Activated CD8-positive, alpha-beta memory T cell treated with anti-CD3 and anti-CD28 coated beads, Interleukin-2, amount 50 U/mL, for 24 hours (primary cell): ENCODE data around the gene PLCD1.

Experiments used
- DNase-seq: peaks from one replicate; pipeline ENCODE4 v3.0.0-alpha.2; 2020; ENCODE audit errors: extremely low read depth

Gene PLCD1

DNA sequence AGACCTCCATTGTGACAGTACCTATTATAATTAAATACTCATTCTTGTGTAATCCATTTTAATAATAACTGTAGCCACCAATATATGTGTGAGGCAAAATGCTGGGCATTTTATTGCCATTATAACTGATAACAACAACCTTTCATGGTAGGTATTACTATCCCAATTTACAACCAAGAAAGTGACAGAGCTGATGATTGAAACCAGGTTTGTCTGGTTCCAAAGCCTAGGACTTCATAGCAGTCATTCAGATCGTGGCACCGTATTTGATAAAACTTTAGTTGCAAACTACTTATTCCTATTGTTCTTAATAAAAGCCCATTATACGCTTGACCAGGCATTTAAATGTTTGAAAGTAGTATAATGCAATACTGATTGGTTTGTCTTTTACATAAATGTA lies 65.3 kb downstream of the PLCD1 start:
- no peak for DNase-seq

DNA sequence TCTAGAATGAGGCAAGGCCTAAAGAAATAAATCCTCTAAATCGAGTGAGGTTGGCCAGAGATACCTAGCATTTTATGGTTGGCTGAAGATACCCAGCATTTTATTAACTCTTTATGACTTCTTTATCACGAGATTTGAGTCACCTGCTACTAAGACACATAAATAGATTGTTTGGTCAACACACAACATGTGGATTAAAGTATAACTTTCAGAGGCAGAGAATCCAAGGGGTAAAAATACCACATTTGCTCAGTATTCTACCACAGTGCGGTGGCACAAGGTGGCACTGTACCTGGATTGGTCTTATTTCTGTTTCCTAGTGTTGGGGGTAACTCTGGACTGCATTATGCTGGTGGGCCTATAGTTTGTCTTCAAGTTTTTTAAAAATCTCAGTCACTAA lies 65.8 kb downstream of the PLCD1 start:
- DNase-seq: no peak

DNA sequence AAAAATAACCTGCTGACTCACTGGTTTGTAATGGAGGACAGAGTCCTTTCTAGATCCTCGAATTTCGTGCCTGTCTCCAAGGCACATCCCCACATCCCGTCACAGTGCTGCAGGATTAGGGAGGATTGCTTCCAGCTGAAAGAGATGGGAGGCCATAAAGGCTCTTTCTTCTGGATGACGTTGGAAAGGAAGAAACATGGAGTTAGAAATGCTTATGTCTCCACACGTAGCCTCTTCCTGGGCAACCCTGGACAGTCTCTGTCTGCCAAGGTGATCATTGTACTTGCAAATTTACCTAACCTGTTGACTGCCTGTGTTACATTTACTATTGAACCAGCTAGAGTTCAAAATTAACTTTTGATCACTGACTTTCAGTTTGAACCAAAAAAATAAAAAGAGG lies 66.4 kb downstream of the PLCD1 start:
- DNase-seq: no peak

DNA sequence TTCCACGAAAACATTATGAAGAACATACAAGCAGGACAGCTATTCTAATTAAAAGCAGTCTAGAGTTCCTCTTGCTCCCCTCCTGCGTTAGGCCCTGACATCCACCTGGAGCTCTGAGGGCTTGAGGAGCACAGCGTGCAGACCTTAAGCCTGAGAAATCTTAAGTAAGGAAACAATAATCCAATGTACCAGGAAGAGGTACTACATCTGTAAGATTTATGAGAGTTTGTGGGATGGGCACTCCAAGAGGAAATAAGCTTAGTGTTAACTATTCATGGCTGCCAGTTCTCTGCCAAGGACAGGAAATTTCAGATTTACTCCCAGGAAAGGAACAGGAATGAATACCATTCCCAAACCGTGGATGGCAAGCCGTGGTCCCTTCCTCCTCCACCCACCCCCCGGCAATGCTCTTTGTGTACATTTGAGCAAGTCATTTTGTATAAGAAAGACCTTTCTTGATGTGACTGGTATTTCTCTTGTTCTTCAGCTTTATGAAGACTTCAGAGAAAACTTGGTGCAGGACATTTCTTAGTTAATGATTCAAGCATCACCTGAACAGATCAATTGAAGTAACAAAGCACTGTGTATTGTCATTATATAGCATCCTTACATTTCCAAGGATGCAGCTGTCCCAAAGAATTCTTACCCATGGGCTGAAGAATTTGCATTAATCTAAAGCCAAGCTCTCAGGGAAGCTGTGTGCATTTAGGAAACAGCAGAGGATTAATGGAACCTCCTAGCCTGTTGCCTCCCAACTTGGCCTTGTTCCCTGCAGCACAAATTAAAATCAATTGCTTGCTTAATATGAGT lies 67.6 kb downstream of the PLCD1 start:
- no peak for DNase-seq

DNA sequence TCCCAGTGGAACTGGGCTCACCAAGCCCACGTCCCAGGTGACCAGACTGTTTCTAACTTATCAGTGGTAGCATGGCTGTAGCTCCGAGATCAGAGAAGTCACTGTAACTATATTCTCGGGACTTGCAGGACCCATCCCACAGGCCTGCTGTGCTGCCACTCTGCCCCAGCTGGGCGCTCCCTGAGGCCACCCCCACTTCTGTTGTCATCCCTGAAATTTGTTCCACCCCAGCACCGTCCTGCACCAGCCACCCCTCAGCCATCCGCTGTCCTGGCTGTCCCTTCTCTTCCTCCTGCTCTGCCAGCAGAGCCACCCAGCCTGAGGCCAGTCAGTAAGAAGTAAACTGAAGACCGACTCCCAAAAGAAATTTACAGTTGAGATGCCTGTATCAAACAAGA lies 71.9 kb downstream of the PLCD1 start:
- DNase-seq: no peak
